ENCODE results near the gene MLPH. TPM values are rescaled to one million over a fixed set of nuclear protein-coding genes. Genes with fewer than 3 reads are reported as not detected.

The MLPH gene
- total and polyA plus RNA-seq, 2 of the 4 experiments (the other 2 are of a cell fraction) = 13.8 to 21.6 TPM

GRCh38 chr2:237574894-237575868 is 88.1 kb downstream of the MLPH start (continued):
- TF ChIP-seq ELK1 (IDR thresholded peaks at IDR 0.05; ENCODE audit: borderline replicate concordance, low read depth, low read length) (no peak), NFE2L2 (IDR thresholded peaks at IDR 0.05; ENCODE audit: low read depth, low read length) (no peak)

Data from IMR-90 (cell line).